Choroid plexus epithelial cell (primary cell): ENCODE measurements around the gene KLHDC7A.

Experiments used
- DNase-seq: peaks from one replicate; pipeline ENCODE4 v3.0.0-alpha.2; 2010; ENCODE audit warnings: low read depth
- H3K4me3 ChIP-seq: 2 replicates; pipeline ENCODE4 v1.5.1; 2011; ENCODE audit warnings: low read depth, mild to moderate bottlenecking, control low read depth, low read length, moderate library complexity
- TF ChIP-seq, protein P1 (sequence below): conservative IDR thresholded peaks from 2 replicates; pipeline ENCODE4 v1.5.1; 2011; ENCODE audit warnings: low read depth, mild to moderate bottlenecking, control low read depth, inconsistent platforms, low read length, moderate library complexity

The KLHDC7A gene

DNA sequence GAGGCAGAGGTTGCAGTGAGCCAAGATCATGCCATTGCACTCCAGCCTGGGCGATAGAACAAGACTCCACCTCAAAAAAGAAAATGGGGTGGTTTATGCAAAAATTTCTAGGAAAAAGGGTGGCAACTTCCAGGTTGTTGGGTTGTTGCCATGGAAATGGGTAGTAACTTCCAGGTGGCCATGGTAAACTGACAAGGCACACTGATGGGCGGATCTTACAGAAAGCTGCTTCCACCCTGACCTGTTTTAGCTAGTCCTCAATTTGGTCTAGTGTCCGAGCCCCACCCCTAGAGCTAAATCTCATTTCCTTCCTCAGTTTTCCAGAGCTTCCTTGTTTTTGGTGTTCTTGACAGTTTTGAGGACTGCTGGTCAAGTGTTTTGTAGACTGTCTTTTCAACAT is 13.6 kb downstream of the KLHDC7A start:
- no peak for DNase-seq
- TF ChIP-seq, protein P1, sequence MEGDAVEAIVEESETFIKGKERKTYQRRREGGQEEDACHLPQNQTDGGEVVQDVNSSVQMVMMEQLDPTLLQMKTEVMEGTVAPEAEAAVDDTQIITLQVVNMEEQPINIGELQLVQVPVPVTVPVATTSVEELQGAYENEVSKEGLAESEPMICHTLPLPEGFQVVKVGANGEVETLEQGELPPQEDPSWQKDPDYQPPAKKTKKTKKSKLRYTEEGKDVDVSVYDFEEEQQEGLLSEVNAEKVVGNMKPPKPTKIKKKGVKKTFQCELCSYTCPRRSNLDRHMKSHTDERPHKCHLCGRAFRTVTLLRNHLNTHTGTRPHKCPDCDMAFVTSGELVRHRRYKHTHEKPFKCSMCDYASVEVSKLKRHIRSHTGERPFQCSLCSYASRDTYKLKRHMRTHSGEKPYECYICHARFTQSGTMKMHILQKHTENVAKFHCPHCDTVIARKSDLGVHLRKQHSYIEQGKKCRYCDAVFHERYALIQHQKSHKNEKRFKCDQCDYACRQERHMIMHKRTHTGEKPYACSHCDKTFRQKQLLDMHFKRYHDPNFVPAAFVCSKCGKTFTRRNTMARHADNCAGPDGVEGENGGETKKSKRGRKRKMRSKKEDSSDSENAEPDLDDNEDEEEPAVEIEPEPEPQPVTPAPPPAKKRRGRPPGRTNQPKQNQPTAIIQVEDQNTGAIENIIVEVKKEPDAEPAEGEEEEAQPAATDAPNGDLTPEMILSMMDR: no peak
- no peak overlapping the region for H3K4me3 ChIP-seq

DNA sequence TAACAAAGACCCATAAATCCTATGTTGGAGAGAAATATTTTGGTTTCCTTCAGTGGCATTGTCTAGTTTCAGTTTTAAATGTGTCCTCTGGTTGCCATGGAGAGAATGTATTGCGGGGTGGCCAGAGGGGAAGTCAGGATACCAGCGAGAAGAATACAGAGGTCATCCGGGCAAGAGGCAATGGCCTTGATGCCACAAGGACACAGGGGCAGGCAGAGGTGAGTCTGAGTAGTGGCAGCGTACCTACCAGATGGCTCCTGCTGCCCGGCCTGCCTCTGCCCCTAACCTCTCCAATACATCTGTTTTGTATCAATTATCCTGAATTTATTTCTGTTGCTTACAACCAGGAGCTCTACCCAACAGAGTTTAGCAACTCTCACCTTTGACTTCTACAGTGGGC is 14.9 kb downstream of the KLHDC7A start:
- no peak overlapping the region for H3K4me3 ChIP-seq

DNA sequence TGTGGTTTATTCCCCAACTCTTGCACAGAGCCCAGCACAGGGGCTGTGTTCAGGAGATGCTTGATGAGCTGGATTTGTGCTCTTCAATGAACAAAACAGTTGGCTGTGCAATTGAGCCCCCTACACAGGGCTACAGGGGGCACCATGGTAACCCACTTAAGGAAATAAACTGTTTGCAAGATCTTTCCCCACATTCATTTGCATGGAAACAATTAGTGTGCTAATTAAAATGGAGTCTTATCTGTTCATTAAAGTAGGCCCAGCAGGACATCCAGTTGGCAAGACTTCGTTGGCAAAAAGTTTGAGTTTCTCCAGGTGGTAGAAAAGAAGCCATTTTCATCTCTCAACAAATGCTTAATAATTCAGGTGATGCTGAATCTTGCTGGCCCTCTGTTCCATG is 15.3 kb downstream of the KLHDC7A start:
- no peak for DNase-seq
- TF ChIP-seq, protein P1: no peak
- H3K4me3 ChIP-seq: no peak overlapping the region

More for the DNA sequence above, 14.9 kb downstream of the KLHDC7A start:
- no peak for DNase-seq
- TF ChIP-seq, protein P1: no peak

DNA sequence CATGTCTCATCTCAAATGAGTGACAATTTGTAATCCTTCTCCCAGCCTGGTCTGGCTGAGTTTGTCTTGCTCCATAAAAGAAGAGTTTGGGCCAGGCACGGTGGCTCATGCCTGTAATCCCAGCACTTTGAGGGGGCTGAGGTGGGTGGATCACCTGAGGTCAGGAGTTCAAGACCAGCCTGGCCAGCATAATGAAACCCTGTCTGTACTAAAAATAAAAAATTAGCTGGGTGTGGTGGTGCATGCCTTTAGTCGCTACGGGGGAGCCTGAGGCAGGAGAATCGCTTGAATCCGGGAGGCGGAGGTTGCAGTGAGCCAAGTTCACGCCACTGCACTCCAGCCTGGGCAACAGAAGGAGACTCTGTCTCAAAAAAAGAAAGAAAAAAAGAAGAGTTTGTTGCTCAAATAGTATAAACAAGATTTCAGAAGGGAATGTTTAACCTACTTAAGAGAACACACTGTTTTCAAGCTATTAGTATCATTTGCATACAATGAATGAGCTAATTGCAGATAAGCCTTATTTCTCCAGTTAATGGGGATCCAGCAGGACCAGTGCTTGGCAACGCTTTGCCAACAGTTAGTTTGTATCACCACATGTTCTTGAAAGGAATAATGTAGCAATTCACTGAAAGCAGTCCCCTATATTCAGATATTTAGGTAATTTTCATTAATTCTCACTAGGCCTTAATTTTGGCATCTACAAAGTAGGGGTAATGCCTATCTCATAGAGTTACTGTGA is 15.9 kb downstream of the KLHDC7A start:
- TF ChIP-seq, protein P1: no peak
- no peak for DNase-seq
- H3K4me3 ChIP-seq: no peak overlapping the region

DNA sequence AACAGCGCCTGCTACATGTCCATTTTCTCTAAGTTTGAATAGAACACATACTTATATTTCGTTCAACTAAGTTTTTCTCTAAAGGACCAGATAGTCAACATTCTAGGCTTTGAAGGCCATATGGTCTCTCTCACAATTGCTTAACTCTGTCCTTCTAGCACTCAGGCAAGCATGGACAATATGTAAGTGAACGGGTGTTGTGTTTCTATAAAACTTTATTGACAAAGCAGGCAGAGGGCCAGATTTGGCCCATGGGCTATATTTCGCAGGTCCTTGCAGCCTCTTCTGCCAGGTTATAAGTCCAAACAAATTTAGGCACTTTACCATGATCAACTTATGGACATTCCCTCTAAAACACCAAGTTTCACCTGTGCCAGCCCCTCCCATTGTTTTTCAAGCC is 21.1 kb downstream of the KLHDC7A start:
- no peak for DNase-seq
- TF ChIP-seq, protein P1: no peak
- no peak overlapping the region for H3K4me3 ChIP-seq

DNA sequence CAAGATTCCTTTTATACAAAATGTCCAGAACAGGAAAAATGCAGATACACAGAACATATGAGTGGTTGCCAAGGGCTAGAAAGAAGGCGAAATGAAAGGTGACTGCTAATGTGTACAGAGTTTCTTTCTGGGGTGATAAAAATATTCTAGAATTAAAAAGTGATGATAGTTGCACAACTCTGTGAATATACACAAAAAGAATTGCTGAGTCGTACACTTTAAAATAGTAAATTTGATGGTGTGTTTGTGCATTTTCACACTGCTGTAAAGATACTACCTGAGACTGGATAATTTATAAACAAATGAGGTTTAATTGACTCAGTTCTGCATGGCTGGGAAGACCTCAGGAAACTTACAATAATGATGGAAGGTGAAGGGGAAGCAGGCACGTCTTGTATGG is 23.9 kb downstream of the KLHDC7A start:
- TF ChIP-seq, protein P1: no peak
- H3K4me3 ChIP-seq: no peak overlapping the region
- no peak for DNase-seq

DNA sequence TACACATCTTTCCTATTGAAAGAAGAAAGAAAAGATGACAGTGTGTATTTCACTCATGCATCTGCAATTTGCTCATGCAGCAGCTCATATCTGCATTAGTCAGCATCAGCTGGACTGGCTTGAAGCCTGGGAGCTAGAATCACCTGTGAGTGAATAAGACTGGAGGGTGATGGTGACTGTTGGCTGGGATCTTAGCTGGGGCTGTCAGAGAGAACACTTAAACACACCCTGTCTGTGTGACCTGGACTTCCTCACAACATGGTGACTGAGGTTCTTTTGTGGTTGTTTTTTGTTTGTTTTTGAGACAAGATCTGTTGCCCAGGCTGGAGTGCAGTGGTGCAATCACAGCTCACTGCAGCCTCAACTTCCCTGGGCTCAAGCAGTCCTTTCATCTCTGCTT is 24.9 kb downstream of the KLHDC7A start:
- TF ChIP-seq, protein P1: no peak
- H3K4me3 ChIP-seq: no peak overlapping the region
- no peak for DNase-seq
